DOHH2 (cell line): Measurements from ENCODE around the gene RPUSD1.

Source experiments
- H3F3A ChIP-seq: fragments of 200-600 bp; sonication (generic), shearing (Covaris generic); 2 replicates; pipeline ENCODE4 v1.6.0; 2016; ENCODE audit warnings: antibody characterized with exemption, mild to moderate bottlenecking; ENCODE audit not compliant: control insufficient read depth, insufficient read depth
- H3K27ac ChIP-seq: fragments of 200-600 bp; sonication (generic); 2 replicates; pipeline ENCODE4 v1.5.1; 2014; ENCODE audit warnings: low read depth, mild to moderate bottlenecking, low read length, moderate library complexity
- H3K27me3 ChIP-seq: fragments of 200-600 bp; sonication (generic); 2 replicates; pipeline ENCODE4 v1.6.1; 2014; ENCODE audit warnings: mild to moderate bottlenecking, low read length, mixed read lengths; ENCODE audit not compliant: control insufficient read depth
- H3K36me3 ChIP-seq: fragments of 200-600 bp; sonication (generic); 2 replicates; pipeline ENCODE4 v1.6.1; 2014; ENCODE audit warnings: mild to moderate bottlenecking, low read length, moderate library complexity, mixed read lengths; ENCODE audit not compliant: control insufficient read depth
- H3K4me1 ChIP-seq: fragments of 200-600 bp; sonication (generic); 2 replicates; pipeline ENCODE4 v1.6.1; 2014; ENCODE audit warnings: mild to moderate bottlenecking, low read length, mixed read lengths; ENCODE audit not compliant: control insufficient read depth
- H3K4me2 ChIP-seq: fragments of 200-600 bp; sonication (generic); 2 replicates; pipeline ENCODE4 v1.6.0; 2014; ENCODE audit warnings: mild to moderate bottlenecking, low read length, moderate library complexity
- H3K4me3 ChIP-seq: fragments of 200-600 bp; sonication (generic); 2 replicates; pipeline ENCODE4 v1.5.1; 2014; ENCODE audit warnings: mild to moderate bottlenecking, low read length, mixed read lengths
- H3K79me2 ChIP-seq: fragments of 200-600 bp; sonication (generic); 2 replicates; pipeline ENCODE4 v1.6.1; 2014; ENCODE audit warnings: mild to moderate bottlenecking, low read length, mixed read lengths; ENCODE audit not compliant: control insufficient read depth
- H3K9me2 ChIP-seq: fragments of 200-600 bp; sonication (generic); replicated peaks from 2 replicates; pipeline ENCODE4 v1.6.1; 2014; ENCODE audit warnings: mild to moderate bottlenecking, low read length, mixed read lengths; ENCODE audit not compliant: control insufficient read depth
- H3K9me3 ChIP-seq: fragments of 200-600 bp; sonication (generic); 2 replicates; pipeline ENCODE4 v1.6.1; 2014; ENCODE audit warnings: antibody characterized with exemption, low read length, mixed read lengths; ENCODE audit not compliant: control insufficient read depth, insufficient read depth
- H4K20me1 ChIP-seq: fragments of 200-600 bp; sonication (generic); 2 replicates; pipeline ENCODE4 v1.6.0; 2014; ENCODE audit warnings: low read depth, mild to moderate bottlenecking, antibody characterized with exemption, low read length, moderate library complexity; ENCODE audit not compliant: control insufficient read depth, insufficient read depth
- CTCF ChIP-seq: fragments of 200-600 bp; sonication (generic); IDR thresholded peaks from one replicate; pipeline ENCODE4 v1.5.1; 2014; ENCODE audit warnings: antibody characterized with exemption, mild to moderate bottlenecking, low read depth, low read length; ENCODE audit not compliant: poor library complexity, severe bottlenecking
- EZH2phosphoT487 ChIP-seq: fragments of 200-600 bp; sonication (generic); IDR thresholded peaks from 2 replicates; pipeline ENCODE4 v1.6.1; 2017; ENCODE audit warnings: borderline replicate concordance, mild to moderate bottlenecking, antibody characterized with exemption, low read length, moderate library complexity, mixed read lengths

RPUSD1 gene

DNA sequence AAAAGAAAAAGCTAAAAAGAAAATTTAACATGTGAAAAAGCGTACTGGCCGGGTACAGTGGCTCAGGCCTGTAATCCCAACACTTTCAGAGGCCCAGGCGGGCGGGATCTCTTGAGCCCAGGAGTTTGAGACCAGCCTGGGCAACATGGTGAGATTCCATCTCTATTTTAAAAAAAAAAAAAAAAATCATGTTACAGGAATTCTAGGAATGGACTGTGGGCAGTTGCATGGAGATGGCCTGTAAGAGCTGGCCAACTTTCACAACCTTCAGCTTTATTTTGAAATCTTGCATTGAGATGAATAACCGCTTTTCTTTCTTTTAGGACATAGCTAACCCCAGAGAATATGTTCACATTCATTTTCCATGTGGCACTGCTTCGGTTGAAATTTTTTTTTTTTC, 39.2 kb downstream of the RPUSD1 start:
- no peaks in the 10 kb centered on the region for H3K36me3 ChIP-seq

GRCh38 chr16:747978-748746, 40.0 kb downstream of the RPUSD1 start:
- no peaks in the 10 kb centered on the region for H4K20me1 ChIP-seq

More for the DNA sequence above, 39.2 kb downstream of the RPUSD1 start:
- Histone ChIP-seq H3K27ac (no peak overlapping the region), H3F3A (no peaks in the 10 kb centered on the region), H3K4me1 (no peaks in the 10 kb centered on the region), H3K4me2 (no peak overlapping the region), H3K79me2 (no peaks in the 10 kb centered on the region), H4K20me1 (no peaks in the 10 kb centered on the region), H3K9me2 (no peaks in the 10 kb centered on the region), H3K9me3 (no peaks in the 10 kb centered on the region), H3K27me3 (no peaks in the 10 kb centered on the region), H3K4me3 (no peak overlapping the region)
- TF ChIP-seq CTCF: no peak
- TF ChIP-seq EZH2phosphoT487: no peak

GRCh38 chr16:746637-747036, 41.5 kb downstream of the RPUSD1 start:
- Histone ChIP-seq H3K4me3 (no peak overlapping the region), H3K9me3 (no peaks in the 10 kb centered on the region)

More at GRCh38 chr16:747978-748746, 40.0 kb downstream of the RPUSD1 start:
- Histone ChIP-seq H3K4me3 (no peak overlapping the region), H3F3A (no peaks in the 10 kb centered on the region), H3K9me2 (no peaks in the 10 kb centered on the region), H3K4me2 (no peak overlapping the region), H3K79me2 (no peaks in the 10 kb centered on the region), H3K27me3 (no peaks in the 10 kb centered on the region), H3K4me1 (no peaks in the 10 kb centered on the region), H3K36me3 (no peaks in the 10 kb centered on the region), H3K27ac (no peak overlapping the region), H3K9me3 (no peaks in the 10 kb centered on the region)
- TF ChIP-seq EZH2phosphoT487 (no peak), CTCF (no peak)

More at GRCh38 chr16:746637-747036, 41.5 kb downstream of the RPUSD1 start:
- TF ChIP-seq EZH2phosphoT487 (no peak), CTCF (no peak)
- Histone ChIP-seq H3K36me3 (no peaks in the 10 kb centered on the region), H4K20me1 (no peaks in the 10 kb centered on the region), H3K4me1 (peaks cover 4% of the 10 kb centered on the region; the same call in 1 of the 2 replicates), H3F3A (no peaks in the 10 kb centered on the region), H3K79me2 (no peaks in the 10 kb centered on the region), H3K9me2 (no peaks in the 10 kb centered on the region), H3K27ac (no peak overlapping the region), H3K4me2 (no peak overlapping the region), H3K27me3 (no peaks in the 10 kb centered on the region)
